Type B pancreatic cell (in vitro differentiated cells): ENCODE data around the gene USP7. TPM values are rescaled to one million over a fixed set of nuclear protein-coding genes. Genes with fewer than 3 reads are reported as not detected.

Source experiments
- DNase-seq: peaks from one replicate; pipeline ENCODE4 v3.0.0; 2021; ENCODE audit warnings: mixed read lengths; ENCODE audit not compliant: unreplicated experiment; ENCODE audit errors: extremely low spot score
- H3K27ac Mint-ChIP-seq: 2 replicates; pipeline ENCODE4 v1.8.0; 2021; ENCODE audit warnings: mild to moderate bottlenecking, mixed read lengths
- H3K27me3 Mint-ChIP-seq: 2 replicates; pipeline ENCODE4 v1.8.0; 2021; ENCODE audit warnings: mixed read lengths
- H3K36me3 Mint-ChIP-seq: 2 replicates; pipeline ENCODE4 v1.8.0; 2021; ENCODE audit warnings: mixed read lengths
- H3K4me1 Mint-ChIP-seq: one replicate; pipeline ENCODE4 v1.8.0; 2021; ENCODE audit warnings: mixed read lengths; ENCODE audit not compliant: unreplicated experiment
- H3K4me3 Mint-ChIP-seq: 2 replicates; pipeline ENCODE4 v1.8.0; 2021; ENCODE audit warnings: mild to moderate bottlenecking, mixed read lengths
- H3K9me3 Mint-ChIP-seq: 2 replicates; pipeline ENCODE4 v1.8.0; 2021; ENCODE audit warnings: mixed read lengths
- CTCF ChIP-seq: fragments of 200-600 bp; sonication (generic); conservative IDR thresholded peaks from 2 replicates; pipeline ENCODE4 v1.5.0; 2021; ENCODE audit warnings: antibody characterized with exemption, mild to moderate bottlenecking
- total RNA-seq: library from RNA; stranded (reverse); gene quantifications from 2 replicates; pipeline ENCODE4 v1.2.1, GENCODE V29; 2021; ENCODE audit warnings: low replicate concordance

The USP7 gene
- total RNA-seq, 1 donor from 2014 or later, result 118 TPM

GRCh38 chr16:8903004-8903403 is 60.7 kb downstream of the USP7 start:
- Mint-ChIP-seq H3K4me1 (no peaks in the 10 kb centered on the region), H3K9me3 (no peaks in the 10 kb centered on the region), H3K4me3 (no peak overlapping the region), H3K27me3 (no peaks in the 10 kb centered on the region), H3K36me3 (peaks cover 35% of the 10 kb centered on the region), H3K27ac (no peak overlapping the region)
- TF ChIP-seq CTCF, result no peak
- no peak for DNase-seq

- Mint-ChIP-seq H3K27me3 (no peaks in the 10 kb centered on the region), H3K9me3 (no peaks in the 10 kb centered on the region), H3K4me3 (no peak overlapping the region), H3K36me3 (peaks cover 37% of the 10 kb centered on the region), H3K27ac (no peak overlapping the region), H3K4me1 (no peaks in the 10 kb centered on the region)
- TF ChIP-seq CTCF, result no peak
- DNase-seq, result no peak
These were observed 62.3 kb downstream of the USP7 start for GRCh38 chr16:8901320-8901861.

- no peak overlapping the region for H3K27ac Mint-ChIP-seq
- no peaks in the 10 kb centered on the region for H3K4me1 Mint-ChIP-seq
- TF ChIP-seq CTCF, result no peak
- no peak overlapping the region for H3K4me3 Mint-ChIP-seq
- DNase-seq, result no peak
- H3K9me3 Mint-ChIP-seq, result no peaks in the 10 kb centered on the region
- peaks cover 31% of the 10 kb centered on the region for H3K36me3 Mint-ChIP-seq
- H3K27me3 Mint-ChIP-seq, result no peaks in the 10 kb centered on the region
These were observed 63.4 kb downstream of the USP7 start for GRCh38 chr16:8900343-8900742.

GRCh38 chr16:8899709-8900317 is 63.9 kb downstream of the USP7 start:
- Mint-ChIP-seq H3K4me1 (no peaks in the 10 kb centered on the region), H3K36me3 (peaks cover 29% of the 10 kb centered on the region), H3K27me3 (no peaks in the 10 kb centered on the region), H3K27ac (no peak overlapping the region), H3K9me3 (no peaks in the 10 kb centered on the region), H3K4me3 (no peak overlapping the region)
- no peak for TF ChIP-seq CTCF
- DNase-seq, result no peak

GRCh38 chr16:8898660-8899318 is 64.9 kb downstream of the USP7 start:
- no peak for TF ChIP-seq CTCF
- Mint-ChIP-seq H3K4me3 (no peak overlapping the region), H3K4me1 (no peaks in the 10 kb centered on the region)

More at GRCh38 chr16:8898660-8899318, 64.9 kb downstream of the USP7 start:
- Mint-ChIP-seq H3K9me3 (no peaks in the 10 kb centered on the region), H3K27ac (no peak overlapping the region), H3K36me3 (peaks cover 32% of the 10 kb centered on the region), H3K27me3 (no peaks in the 10 kb centered on the region)
- no peak for DNase-seq
